HG02678 (cell line): ENCODE data around the gene CDH4.

Experiments used
- ATAC-seq: cut with Tn5 transposase; IDR thresholded peaks from one replicate; pipeline ENCODE4 v1.9.1; 2021; ENCODE audit warnings: mild to moderate bottlenecking, moderate library complexity; ENCODE audit not compliant: unreplicated experiment

Gene CDH4

DNA sequence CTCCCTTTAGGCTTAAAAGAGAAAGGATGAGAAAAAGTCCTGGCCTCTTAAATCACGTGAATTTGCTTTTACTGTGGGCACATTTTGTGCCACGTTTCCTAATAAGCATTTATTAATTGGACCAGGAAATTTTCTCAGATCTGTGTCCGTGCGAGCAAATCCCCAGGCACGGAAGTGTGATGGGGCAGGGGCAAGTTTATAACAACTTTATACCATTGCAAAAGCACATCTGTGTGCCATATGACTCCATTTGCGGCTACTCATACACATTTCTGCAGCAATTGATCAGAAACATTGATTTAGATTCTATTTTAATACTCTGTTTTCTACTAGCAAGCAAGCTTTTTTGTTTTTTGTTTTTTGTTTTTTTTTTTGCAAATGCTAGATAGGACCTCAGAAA, 440.4 kb downstream of the CDH4 start:
- no peak for ATAC-seq

DNA sequence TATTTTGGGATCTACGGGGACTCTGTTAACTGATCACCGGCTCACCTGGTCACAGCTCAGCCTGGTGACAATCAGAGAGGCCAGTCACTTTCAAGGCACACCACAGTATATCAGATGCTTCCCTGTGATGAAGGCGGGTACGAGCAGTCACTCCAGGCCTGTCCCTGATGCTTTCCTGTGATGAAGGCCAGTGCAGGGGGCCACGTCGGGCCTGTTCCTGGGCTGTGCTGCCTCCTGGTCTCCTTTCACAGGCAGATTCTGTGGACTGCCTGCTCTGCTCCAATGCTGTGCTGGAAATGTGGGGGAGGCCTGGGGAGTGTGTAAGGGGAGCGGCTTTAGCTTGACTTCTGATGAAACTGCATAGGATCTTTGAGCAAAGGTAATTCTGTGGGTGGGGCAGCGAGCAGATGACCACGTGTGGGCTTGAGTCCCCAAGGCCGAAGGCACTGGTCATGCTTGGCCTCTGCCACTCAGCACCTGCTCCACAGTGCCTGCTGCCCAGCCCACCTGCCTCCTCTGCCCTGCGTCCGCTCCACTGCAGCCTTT, 441.1 kb downstream of the CDH4 start:
- ATAC-seq = no peak

DNA sequence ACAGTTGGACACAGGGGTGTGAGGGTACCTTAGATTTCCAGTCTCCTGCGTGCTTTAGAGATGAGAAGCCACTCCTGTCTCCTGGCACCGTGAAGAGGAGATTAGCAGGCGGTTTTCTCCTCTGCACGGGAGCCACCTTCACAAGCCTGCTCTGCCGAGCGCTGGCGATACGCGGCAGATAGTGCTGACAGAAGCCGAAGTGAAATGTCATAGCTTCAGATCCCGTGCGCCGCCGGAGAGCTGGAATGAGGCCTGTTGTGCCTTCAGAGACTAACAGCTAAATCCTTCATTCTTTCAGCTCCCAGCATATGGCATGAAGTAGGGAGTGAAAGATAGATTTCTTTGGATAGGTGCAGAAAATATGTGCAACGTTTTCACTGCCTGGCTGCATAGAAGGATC, 442.6 kb downstream of the CDH4 start:
- ATAC-seq = no peak

DNA sequence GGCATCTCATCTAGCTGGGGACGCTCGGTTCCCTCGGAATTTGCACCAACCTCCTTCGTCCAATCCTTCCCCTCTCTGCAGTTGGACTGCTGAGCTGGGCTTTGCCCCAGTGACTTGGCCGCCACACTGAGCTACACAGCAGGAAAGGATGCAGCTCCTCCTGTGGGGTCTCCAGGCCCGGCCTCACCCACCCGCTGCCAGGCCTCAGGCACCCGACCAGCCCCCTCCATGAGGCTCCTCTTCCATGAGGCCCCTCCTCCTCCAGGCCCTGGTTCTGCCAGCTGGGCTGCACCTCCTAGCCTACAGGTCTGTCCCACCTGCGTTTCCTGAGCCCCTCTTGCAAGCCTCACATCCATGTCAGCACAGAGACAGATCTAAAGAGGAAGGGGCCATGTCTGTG, 443.7 kb downstream of the CDH4 start:
- ATAC-seq = no peak

DNA sequence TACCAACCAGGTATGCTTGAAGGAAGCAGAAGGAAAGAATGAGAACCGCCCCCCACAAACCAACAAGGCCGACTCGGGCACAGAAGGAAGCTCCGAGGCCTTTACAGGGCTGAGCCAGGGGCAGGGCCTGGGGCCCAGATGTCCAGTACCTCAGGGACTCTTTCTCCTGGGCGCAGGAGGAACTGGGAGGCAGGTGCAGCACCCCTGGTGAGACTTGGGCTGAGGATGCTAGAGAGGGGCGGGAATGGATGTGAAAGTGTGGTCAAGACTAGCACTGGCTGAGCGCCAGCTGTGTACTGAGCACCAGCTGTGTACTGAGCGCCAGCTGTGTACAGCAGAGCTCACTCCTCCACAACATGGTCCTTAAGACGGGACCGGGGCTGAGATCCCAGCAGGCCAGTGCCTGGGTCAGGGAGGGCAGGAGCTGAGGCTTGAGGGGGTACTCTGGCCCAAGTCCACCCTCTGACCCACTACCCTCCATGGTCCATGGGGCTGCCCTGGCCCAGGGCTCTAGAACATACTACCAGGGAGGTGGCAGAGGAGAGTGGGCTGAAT, 444.2 kb downstream of the CDH4 start:
- no peak for ATAC-seq

DNA sequence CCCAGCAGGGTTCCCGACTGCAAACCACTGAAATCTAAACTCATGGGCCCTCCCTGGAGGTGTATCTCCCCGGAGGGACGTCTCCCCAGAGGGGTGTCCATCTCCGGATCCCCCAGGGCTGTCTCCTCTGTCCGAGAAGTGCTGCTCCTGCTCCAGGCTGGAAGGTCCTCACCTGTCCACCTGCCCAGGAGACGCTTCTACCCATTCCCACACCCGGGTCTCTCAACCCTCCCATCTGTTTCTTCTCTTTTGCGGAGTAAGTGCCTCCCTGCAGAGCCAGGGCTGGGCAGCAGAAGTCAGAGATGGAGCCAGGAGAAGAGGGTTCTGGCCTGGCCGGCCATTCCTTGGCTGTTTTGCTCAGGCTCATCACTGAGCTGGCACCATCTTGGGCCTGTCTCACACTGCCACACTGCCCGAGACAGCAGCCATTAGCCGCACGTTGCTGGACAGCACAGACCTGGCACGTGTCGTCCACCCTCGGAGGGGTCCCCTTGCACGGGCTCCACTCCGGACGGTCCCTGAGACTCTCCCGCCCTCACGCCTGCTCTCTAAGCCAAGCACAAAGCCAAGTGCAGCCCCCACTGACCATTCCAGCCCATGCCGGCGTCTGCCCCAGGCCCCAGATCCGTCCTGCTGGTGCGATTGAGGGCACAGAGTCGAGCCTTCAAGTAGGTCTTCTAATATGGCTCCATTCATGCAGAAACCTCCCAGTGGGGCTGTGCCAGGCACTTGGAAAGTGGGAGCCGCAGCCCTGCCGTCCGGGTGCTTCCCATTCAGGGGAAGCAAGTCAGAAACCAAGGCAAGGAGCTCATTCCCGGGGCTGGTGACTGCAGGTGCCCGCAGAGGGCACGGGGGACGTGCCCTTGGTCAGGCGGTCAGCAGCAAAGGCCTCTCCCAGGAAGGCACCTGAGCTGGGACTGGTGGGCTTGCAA, 445.9 kb downstream of the CDH4 start:
- ATAC-seq = no peak

DNA sequence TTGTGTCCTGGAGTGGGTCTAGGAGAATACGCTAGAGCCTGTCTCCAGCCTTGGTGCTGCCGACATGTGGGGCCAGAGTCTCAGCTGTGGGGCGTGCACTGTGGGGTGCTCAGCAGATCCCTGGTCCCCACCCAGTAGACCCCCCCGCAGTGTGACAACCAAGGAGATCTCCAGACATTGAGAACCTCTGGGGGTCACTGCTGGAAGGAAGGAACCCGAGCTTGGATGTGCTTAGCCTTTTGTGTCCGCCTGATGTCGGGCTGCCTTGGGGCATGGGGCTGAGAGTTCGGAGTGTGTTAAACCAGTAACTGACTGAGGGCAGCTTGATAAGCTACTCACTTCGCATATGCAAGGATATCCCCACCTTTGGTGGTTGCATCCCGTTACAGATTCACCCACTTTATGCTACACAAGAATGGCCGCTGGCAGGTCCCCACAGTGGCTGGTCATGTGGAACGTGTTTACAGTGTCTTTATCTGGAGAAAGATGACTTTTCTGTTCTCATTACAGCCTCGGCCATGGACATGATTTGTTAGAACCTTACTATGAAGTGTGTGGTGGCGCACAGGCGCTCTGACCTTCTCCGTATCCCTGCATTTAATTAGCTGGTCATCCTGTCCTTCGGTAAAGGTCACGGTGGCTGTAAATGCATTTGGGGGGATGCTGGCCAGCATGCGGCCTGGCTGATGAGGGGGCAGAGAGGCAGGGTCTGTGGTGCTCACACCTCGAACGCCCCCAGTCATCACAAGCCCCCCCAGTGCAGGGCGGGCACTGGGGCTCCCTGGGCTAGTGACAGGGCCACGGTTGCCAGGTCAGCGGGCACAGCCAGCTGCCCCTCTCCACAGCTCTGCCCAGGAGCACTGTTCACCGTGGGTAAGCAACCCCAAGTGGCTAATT, 446.8 kb downstream of the CDH4 start:
- no peak for ATAC-seq

DNA sequence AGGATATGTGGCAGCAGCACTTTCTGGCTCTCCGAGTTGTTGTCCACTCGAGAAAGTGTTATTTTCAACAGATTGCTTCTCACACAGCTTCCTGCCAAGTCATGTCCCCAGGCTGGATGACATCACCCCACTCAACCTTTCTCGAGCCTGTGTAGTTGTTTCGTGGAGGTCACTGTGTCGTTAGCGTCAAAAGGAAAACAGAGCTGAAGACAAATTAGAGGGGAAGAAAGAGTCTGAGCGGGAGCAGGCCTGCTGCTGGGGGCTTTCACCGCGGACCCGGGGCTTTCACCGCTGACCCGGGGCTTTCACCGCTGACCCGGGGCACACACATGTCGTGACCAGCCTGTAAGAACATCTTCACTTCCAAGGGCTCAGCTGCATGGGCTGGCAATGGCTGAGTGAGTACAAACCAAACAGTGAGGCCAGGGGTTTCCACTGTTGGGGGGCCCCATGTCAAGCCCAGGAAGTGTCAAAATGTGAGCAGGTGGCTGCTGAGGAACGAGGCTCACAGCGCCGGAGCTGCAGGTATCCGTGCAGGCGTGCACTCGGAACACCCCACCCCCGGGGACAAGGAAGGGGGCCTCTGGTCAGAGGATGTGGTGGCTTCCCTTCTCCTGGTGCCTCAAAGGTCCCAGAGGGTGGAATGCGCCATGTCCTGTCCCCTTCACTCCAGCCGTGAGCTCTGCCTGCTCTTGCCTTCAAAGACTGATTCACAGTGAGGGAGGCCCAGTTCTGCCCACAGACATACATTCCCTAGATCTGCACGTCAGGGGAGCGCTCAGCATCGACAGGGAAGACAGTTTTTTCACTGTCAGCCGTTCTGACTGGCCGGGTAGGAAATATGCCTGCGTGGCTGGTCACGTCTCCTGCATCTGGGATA, 447.7 kb downstream of the CDH4 start:
- no peak for ATAC-seq

DNA sequence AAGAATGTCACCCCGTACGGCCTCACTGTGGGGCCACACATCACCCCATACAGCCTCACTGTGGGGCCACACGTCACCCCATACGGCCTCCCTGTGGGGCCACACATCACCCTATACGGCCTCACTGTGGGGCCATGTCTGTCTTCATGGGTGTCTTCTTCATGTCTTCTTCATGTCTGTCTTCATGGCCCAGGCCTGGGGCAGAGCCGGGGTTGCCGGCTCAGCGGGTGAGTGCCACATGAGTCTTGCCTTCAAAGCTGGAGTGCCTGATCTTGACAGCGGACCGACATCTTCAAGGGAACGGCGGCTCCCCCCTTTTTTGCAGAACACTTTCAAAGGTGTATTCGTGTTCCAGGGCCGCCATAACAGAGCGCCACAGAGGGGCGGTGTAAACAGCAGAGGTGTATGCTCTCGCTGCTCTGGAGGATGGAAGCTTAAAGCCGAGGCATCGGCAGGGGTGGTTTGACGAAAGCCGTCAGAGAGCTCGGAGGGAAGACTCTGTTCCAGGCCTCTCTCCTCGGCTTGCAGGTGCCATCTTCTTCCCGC, 448.6 kb downstream of the CDH4 start:
- ATAC-seq = no peak

DNA sequence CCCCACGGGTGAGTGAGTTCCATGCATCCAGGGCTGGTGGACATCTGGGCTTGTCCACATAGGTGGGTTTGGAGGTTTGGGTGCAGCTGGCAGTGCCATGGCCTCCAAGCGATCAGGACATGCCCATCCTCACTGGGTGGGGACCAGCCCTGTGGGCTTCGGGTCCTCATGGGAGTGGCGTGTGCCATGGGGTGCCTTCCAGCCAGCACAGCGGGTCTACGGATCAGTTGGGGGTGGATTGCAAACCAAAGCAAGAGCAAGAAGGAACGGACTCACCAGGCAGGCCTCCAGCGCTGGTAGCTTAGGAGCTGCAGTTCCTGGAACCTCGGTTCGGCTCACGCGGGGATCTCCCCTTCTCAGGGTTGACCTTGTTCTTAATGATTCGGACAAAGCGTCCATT, 449.3 kb downstream of the CDH4 start:
- no peak for ATAC-seq

DNA sequence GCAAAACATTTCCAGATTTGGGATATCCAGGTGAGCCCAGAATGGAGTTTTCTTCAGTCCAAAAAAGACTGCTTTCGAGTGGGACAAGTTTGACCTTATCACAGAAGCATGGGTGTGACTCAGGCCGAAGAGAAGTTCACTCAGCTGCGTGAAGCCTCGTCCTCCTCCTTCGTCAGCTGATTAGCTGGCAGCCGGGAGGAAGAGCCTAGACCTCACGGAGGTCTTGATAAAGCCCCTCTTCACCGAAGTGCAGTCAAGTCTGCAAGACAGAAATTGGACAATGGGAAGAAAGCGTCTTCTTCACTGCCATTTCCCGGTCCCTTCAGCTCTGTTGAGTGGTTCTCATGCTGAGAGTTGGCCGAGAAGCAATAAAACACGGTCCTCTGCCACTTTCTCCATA, 449.7 kb downstream of the CDH4 start:
- no peak for ATAC-seq

DNA sequence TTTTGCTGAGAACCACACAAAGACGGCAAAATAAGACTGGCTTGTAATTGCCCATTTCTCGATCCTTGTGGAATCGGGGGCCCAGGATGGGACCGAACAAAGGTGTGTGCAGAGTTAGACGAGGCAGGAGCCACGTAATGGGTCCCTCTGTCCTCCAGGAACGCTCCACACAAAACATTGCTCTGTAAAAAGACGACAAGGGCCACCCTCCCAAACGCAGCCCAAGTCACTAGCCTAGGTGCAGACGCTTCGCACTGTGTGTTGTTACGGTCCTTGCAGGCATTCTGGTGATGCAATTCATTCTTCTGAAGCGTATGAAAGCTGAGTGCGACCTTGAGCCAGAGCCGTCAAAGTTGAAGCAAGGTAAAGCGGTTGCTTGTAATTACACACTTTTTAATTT, 450.2 kb downstream of the CDH4 start:
- ATAC-seq = no peak

DNA sequence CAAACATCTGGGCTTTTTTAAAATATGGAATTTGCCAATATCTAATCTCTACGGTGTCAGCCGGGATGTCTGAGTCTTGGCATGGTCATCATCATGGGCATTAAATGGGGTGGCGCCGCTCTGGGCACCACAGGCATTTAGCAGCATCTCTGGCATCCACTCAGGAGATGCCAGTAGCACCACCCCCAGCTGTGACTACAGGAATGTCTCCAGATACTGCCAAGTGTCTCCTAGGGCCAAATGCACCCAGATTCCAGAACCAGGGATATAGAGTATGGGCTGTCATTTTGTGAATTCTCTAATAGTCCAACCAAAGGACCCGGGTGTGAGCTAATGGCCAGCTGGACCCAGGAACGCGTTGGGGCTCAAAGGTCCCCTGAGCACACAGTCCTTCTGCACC, 452.6 kb downstream of the CDH4 start:
- ATAC-seq = no peak

DNA sequence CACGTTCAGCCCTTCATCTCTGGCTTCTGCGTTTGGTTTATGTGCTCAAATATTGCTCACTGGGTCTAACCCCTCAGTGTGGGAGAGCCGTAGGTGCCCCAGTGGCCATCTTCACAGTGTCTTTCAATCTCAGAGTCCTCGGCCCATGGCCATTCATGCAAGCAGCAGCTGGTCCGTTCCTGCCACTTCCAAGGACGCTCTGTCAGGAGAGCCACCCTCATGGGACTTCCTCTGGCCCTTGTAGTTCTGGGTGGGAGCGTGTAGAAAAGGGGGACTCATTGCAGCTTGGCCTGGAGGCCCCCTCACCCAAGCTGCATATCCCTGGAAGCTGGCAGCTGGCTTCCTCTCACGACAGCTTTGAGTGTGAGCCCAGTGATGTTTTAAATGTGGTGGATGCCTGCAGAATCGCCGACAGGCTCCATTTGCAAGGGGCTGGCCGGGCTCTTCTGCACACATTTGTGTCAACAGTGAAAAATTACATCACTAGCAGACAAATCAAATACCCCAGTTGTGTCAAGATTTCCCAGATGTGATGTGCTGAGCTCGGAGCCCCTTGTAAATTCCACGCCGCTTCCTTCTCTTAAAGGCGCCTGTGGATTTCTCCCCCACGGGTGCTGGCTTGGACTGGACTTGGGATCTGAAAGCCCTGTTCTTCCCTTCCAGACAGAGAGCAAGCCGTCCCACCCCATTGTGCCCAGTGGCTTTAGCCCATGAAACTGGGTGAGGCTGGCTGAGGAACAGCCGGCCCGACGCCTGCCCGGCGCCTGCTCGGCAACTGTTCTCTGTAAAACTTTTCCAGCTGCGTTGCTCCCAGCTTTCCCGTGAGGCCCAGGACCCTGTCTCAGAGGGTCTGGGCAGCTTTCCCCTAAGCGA, 453.6 kb downstream of the CDH4 start:
- no peak for ATAC-seq

DNA sequence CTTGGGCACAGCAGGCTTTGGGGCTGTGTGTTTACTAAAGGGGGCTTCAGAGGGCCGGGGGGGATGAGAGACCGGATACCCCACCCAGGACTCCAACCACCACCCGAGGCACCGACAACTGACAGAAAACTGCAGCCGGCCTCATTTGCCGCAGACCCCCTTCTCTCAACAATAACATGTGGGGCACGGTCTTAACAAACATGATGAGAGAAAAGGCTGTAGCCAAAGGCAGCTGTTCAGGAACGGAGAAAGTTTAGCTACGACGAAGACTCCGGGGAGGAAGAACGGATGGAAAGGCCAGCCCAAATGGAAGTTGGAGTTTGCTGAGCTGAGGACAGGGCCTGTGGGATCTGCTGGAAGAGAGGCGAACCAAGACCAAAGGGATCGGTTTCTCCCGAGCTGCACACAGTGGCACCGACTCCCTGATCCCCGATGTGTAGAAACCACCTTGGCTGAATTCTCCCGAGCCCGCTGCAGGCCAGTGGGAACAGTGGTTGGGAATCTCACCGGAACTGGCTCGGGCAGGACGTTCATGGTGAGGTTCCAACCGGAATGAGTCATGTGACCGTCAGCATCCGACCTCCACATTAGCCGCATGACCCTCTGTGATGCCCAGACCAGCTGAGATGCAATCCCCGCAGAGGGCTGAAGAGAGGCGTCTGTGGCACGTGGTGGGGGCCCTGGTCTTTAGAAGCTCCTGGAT, 454.3 kb downstream of the CDH4 start:
- ATAC-seq = no peak

DNA sequence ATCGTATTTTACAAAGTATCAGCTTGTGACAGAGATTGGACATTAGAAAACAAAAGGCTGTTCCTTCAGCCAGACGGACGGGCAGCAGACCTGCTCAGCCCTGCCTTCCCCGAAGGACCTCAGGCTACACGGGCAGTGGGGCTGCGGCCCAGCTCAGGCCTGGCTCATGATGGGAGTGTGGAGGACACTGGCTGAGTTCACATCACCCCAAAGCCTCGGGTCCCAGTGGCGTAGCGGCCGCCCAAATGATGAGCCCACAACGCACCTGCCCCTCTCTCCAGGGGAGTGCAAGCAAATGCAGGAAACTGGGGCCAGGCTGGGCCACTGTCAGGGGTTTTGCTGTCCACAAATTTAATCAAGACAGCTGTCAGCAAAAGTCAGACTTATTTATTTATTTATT, 456.8 kb downstream of the CDH4 start:
- ATAC-seq = no peak

DNA sequence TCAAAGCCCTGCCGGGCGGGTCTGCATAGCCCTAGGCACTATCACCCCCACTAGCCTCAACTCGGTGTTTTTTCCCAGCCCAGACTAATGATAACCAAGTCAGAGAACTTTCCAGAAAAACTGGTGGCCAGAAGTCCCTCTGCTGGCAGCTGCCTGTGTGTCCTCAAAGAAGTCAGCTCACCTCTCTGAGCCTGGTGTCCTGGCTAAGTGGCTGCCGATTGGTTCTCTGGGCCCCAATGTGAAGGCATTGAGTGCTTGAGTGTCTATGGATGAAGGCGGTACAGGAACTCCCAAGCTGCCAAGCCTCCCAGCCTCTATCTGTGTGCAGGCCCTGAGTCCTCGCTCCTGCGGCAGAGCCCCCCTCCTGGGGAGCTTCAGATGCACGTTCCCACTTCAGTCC, 458.0 kb downstream of the CDH4 start:
- ATAC-seq = no peak

DNA sequence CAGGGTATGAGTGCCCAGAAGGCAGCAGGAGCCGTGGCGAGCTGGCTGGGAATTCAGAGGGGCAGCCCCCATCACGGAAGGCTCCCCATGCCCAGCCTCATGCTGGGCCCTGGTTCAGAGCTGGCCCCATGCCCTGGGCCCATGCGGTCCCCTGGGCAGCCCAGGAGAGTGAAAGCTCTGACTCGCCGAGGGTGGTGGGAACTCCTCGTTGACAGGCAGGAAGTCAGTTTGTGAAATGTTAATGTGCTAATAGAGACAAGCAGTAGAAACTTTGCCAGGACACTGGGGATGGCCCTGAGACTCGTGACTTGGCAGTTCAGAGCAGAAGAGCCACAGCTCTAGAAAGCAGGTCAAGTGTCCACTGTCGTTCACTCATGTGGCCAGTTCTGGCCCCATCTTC, 460.6 kb downstream of the CDH4 start:
- ATAC-seq = no peak
